ENCODE measurements around the gene NUDT6.

GRCh38 chr4:122855353-122855890, 67.0 kb downstream of the NUDT6 start:
- TF ChIP-seq POLR2AphosphoS5 (IDR thresholded peaks at IDR 0.05): no peak
- no peak for TF ChIP-seq CTCF (IDR thresholded peaks at IDR 0.05; ENCODE audit: poor library complexity, severe bottlenecking)
- TF ChIP-seq EP300 (conservative IDR thresholded peaks at IDR 0.05; ENCODE audit: poor library complexity, severe bottlenecking): no peak
- no peak for TF ChIP-seq RAD21 (conservative IDR thresholded peaks at IDR 0.05)
- TF ChIP-seq SMC3 (conservative IDR thresholded peaks at IDR 0.05; ENCODE audit: poor library complexity): no peak
- TF ChIP-seq EZH2 (IDR thresholded peaks at IDR 0.05; ENCODE audit: borderline replicate concordance, insufficient read depth, low read length, poor library complexity, severe bottlenecking): no peak
- TF ChIP-seq REST (IDR thresholded peaks at IDR 0.05; ENCODE audit: borderline replicate concordance): no peak

Data from neural cell (in vitro differentiated cells).